DND-41 (cell line): Measurements from ENCODE around the gene C6orf132.

Experiments used
- CTCF ChIP-seq: IDR thresholded peaks from 2 replicates; pipeline ENCODE4 v1.5.1; 2012; ENCODE audit warnings: borderline replicate concordance, low read length, moderate library complexity, mild to moderate bottlenecking; ENCODE audit not compliant: poor library complexity, severe bottlenecking; ENCODE audit errors: extremely low read depth
- EZH2 ChIP-seq: IDR thresholded peaks from 3 replicates; pipeline ENCODE4 v1.6.1; 2012; ENCODE audit warnings: borderline replicate concordance, low read depth, mild to moderate bottlenecking, moderate library complexity, low read length, inconsistent platforms; ENCODE audit not compliant: severe bottlenecking

- no peak for TF ChIP-seq CTCF
- TF ChIP-seq EZH2 = no peak
Observed at GRCh38 chr6:42106112-42107023, 36.1 kb downstream of the C6orf132 start.
